ENCODE results near the gene TMEM223. TPM values are rescaled to one million over a fixed set of nuclear protein-coding genes. Genes with fewer than 3 reads are reported as not detected.

TMEM223 gene, protein sequence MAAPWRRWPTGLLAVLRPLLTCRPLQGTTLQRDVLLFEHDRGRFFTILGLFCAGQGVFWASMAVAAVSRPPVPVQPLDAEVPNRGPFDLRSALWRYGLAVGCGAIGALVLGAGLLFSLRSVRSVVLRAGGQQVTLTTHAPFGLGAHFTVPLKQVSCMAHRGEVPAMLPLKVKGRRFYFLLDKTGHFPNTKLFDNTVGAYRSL
- total RNA-seq (2022; extraction: Qiagen RNA extraction; ENCODE audit: low read depth) = 16.2 to 32.5 TPM (median 26.9 TPM) in 5 replicates

DNA sequence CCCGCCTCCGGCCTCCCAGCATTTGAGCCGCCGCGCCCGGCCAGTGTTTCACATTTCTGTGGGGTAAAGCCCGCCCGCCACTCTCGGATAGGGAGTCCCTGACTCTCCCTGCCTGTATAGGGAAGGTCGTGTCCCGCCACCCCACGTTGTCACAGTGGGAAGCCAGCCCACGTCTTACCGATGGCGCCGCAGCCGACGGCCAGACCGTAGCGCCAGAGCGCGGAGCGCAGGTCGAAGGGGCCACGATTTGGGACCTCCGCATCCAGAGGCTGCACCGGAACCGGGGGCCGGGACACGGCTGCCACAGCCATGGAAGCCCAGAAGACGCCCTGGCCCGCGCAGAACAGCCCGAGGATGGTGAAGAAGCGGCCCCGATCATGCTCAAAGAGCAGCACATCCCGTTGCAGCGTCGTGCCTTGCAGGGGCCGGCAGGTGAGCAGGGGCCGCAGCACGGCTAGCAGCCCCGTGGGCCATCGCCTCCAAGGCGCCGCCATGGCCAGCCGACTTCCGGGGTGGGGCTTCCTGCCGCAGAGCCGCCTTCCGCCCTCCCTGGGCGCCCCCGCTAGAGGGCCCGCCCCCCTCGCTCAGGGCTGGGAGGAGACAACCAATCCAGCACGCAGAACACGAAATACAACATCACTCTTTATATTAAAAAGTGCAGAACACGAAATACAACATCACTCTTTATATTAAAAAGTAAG is at the start of gene TMEM223:
Gene TMEM223, minus strand, starts transcription at position 506 of the 701 bp plus-strand sequence. Its CDS starts 12 bp downstream, at position 494.

DNA sequence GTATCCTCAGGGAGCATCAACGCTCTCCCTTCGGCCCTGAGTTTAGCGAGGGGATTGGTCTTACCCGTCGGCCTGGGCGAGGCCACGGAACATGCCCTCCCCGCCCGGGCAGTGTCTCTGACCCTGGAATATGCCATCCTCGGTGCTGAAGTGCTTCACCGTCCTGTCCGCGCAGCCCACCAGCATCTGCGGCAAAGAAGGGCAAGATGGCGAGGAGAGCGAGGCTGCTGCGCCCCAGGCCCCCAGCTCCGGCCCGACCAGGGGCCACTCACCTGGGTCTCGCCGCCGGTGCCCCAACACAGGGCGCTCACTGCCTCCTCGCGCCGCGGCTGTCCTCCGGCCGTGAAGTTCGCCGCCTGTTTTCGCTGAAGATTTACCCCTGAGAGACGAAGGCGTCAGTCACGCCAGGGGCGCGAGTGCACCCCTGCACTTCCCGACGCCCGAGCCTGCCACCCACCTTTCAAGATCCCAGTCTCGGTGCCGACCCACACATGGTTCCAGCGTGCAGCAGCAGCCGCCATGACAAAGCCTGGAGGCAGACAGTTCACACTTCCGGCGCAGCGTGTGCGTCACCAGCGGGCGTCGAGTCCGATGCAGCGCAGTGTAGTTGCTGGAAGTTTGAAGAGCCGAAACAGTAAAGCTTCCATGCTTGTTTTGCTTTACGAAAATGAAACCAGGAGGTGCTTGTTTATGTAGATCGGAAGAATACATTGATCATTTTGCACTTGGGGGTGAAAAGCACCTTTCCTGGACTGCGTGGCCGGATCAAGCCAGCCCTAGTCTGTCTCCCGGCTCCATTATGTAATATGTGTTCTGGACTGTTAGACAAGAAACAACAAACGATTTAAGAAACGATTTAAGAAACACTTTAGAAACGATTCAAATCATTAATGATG is 47.5 kb upstream of the TMEM223 start, which contains the start of gene WDR74:
Gene WDR74, minus strand, starts transcription at position 541 of the 896 bp plus-strand sequence. Its CDS starts 20 bp downstream, at position 521.

GRCh38 chr11:62832336-62833234 is 40.8 kb upstream of the TMEM223 start, which contains the start of gene TEX54:
TEX54 (minus strand) TSS chr11:62832841.

GRCh38 chr11:62831520-62832335 is 39.9 kb upstream of the TMEM223 start, which contains the start of gene STX5:
STX5 (minus strand) TSS chr11:62832051; CDS start chr11:62831243, 808 bp downstream.

DNA sequence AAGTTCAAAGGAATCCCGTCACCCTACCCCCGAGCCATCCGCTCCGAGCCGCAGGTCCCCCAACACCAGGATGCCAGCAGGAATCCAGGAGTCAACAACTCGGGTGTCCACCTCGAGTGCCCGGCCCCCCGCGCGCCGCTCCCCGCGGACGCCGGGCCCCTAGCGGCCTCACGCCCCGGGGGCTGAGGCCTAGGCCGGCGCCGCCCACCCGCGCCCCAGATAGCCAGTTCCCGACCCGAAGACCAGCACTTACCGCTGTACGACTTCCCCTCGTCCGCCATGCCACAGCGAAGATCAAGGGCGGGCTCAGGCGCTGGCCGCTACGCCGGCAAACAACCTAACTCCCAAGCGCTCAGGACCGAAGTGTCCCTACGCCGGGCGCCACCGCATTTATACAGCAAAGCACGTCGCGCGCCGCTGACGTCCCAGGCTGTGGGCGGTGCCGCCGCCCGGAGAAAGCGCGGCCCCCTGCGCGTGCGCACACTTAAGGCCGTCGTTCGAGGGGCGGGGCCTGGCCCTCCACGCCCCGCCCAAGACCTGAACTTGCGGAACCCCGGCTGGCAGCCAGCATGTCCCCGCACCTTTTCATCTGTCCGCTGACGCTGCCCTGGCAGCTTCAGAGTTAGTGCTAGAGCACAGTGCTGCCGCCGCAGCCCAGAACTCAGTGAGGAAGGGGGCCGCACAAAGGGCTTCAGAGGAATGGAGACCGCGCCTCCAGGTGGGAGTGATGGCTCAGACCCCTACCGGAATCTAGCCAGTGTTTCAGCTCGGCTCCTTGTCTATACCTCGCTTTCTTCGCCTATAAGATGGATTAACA is 13.5 kb upstream of the TMEM223 start, which contains the start of gene NXF1:
Gene NXF1, minus strand, starts transcription at position 365 of the 817 bp plus-strand sequence. Its CDS starts 84 bp downstream, at position 281.

GRCh38 chr11:62787005-62787759 is 4.6 kb downstream of the TMEM223 start, which contains the start of gene TMEM179B:
TMEM179B (plus strand) TSS chr11:62787402; CDS start chr11:62787432, 30 bp downstream.

DNA sequence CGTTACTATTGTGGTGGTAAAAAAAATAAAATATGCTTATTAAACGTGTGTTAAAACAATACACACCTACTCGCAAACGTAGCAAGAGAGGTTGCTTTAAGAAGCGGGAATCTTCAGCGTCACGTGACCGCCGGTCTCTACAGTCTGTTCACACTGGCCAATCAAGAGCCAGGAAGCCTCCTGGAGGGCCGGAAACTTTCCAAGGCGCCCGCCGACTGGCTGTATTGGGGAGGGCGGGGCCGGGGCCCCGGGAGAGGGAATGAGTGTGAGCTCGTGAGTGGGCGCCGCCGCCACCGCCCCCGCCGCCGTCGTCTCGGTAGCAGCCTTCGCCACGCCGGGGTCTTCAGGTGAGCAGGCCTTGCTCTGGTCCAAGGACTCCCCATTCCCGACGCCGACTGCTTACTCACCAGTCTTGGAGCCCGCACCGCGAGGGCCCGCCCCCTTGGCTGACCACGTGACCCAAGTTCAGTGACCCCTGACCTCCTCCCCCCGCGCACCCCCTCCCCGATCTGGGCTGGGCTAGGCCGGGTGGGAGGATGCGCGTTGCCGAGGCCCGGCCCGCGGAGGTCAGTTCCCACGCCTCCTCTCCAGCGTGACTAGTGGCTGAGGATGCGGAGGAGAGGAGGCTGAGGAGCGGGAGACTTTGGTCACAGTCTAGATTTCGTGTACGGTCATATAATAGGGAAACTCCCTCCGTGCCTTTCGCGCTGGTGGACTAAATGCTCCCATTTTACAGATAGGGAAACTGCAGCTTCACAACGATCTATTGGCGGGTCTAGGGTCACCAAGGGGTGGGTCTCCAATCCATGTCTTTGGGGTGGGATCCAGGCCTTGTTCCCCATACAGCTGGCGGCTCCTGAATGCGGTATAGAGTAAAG is 20.4 kb downstream of the TMEM223 start, which contains the start of gene TAF6L:
Gene TAF6L, plus strand, starts transcription at position 253 of the 878 bp plus-strand sequence. CDS start 4,388 bp downstream, outside the sequence.

DNA sequence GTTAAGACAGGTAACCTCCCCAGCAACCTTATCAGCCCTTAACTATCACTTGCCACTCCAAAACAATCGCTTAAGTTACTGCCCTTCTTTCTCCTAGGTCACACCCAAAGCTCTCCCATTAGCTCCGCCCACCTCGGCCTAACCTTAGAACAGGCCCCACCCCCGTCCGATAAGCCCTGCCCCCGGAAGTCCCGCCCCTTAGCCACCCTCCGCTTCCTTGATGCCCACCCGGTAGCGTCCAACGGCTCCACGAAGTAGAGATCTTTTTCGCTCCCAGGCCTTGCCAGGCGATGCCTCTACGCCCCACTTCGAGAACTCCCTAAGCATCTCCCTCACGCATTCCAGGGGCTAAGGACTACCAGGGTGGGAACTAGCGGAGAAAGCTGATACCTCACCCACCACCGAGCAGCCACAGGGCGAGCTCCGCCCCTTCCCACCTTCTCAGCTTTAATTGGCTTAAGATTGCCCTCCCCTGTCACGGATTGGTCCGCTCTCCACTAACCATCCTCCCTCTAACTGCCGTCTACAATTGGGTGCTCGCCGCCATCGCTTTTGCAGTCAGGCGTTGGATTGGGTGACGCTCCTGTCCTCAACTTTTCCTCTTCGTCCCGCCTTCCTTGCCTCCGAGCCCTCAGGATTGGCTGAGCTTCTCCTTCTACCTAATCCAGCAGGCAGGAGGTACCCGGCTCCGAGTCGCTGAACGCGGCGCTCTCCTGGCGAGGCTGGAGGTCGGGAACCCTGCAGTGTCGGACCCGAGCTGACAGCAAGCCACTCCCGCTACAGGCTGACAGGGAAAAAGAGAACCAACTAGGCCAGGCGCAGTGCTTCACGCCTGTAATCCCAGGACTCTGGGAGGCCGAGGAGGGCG is 37.8 kb downstream of the TMEM223 start, which contains the start of gene ZBTB3:
Gene ZBTB3, minus strand, starts transcription at position 425 of the 868 bp plus-strand sequence. CDS start 496 bp downstream, outside the sequence.

Other genes starting within 250 kb of the TMEM223 start
- 237 to 338 TPM (median 298 TPM) in 5 replicates for gene AHNAK, start 245.2 kb downstream of the TMEM223 start, total RNA-seq (2022; extraction: Qiagen RNA extraction; ENCODE audit: low read depth)
- 1,887 to 2,053 TPM (median 2,011 TPM) in 5 replicates for gene EEF1G, start 218.1 kb downstream of the TMEM223 start, total RNA-seq (2022; extraction: Qiagen RNA extraction; ENCODE audit: low read depth)
- gene TUT1, start 200.5 kb downstream of the TMEM223 start, total RNA-seq (2022; extraction: Qiagen RNA extraction; ENCODE audit: low read depth) = 7.8 to 17.7 TPM (median 15.1 TPM) in 5 replicates
- 77.4 to 91.6 TPM (median 86.2 TPM) in 5 replicates for gene MTA2, start 190.1 kb downstream of the TMEM223 start, total RNA-seq (2022; extraction: Qiagen RNA extraction; ENCODE audit: low read depth)
- gene EML3, start 179.2 kb downstream of the TMEM223 start, total RNA-seq (2022; extraction: Qiagen RNA extraction; ENCODE audit: low read depth) = 13.5 to 30.1 TPM (median 26.2 TPM) in 5 replicates
- gene ROM1, start 178.7 kb downstream of the TMEM223 start, total RNA-seq (2022; extraction: Qiagen RNA extraction; ENCODE audit: low read depth) = 3.5 to 4.8 TPM (median 4.4 TPM) in 5 replicates
- 30.1 to 56.7 TPM (median 52.1 TPM) in 5 replicates for gene B3GAT3, start 170.0 kb downstream of the TMEM223 start, total RNA-seq (2022; extraction: Qiagen RNA extraction; ENCODE audit: low read depth)
- 200 to 293 TPM (median 267 TPM) in 5 replicates for gene GANAB, start 145.4 kb downstream of the TMEM223 start, total RNA-seq (2022; extraction: Qiagen RNA extraction; ENCODE audit: low read depth)
- 12.9 to 22.4 TPM (median 21.3 TPM) in 5 replicates for gene INTS5, start 138.7 kb downstream of the TMEM223 start, total RNA-seq (2022; extraction: Qiagen RNA extraction; ENCODE audit: low read depth)
- 124 to 164 TPM (median 134 TPM) in 5 replicates for gene C11orf98, start 126.8 kb downstream of the TMEM223 start, total RNA-seq (2022; extraction: Qiagen RNA extraction; ENCODE audit: low read depth)
- 5.8 to 16.2 TPM (median 12.6 TPM) in 5 replicates for gene CSKMT, start 126.7 kb downstream of the TMEM223 start, total RNA-seq (2022; extraction: Qiagen RNA extraction; ENCODE audit: low read depth)
- 25.4 to 39.4 TPM (median 34.5 TPM) in 5 replicates for gene UQCC3, start 120.3 kb downstream of the TMEM223 start, total RNA-seq (2022; extraction: Qiagen RNA extraction; ENCODE audit: low read depth)
- gene LBHD1, start 119.7 kb downstream of the TMEM223 start, total RNA-seq (2022; extraction: Qiagen RNA extraction; ENCODE audit: low read depth) = 4.8 to 5.3 TPM (median 5.0 TPM) in 5 replicates
- 89.4 to 131 TPM (median 123 TPM) in 5 replicates for gene UBXN1, start 112.9 kb downstream of the TMEM223 start, total RNA-seq (2022; extraction: Qiagen RNA extraction; ENCODE audit: low read depth)
- gene LRRN4CL, start 102.5 kb downstream of the TMEM223 start, total RNA-seq (2022; extraction: Qiagen RNA extraction; ENCODE audit: low read depth) = 0.09 to 0.25 TPM (median 0.14 TPM) in 3 of 5 replicates, not detected in the others
- 49.0 to 86.5 TPM (median 71.5 TPM) in 5 replicates for gene BSCL2, start 84.6 kb downstream of the TMEM223 start, total RNA-seq (2022; extraction: Qiagen RNA extraction; ENCODE audit: low read depth)
- gene GNG3, start 84.3 kb downstream of the TMEM223 start, total RNA-seq (2022; extraction: Qiagen RNA extraction; ENCODE audit: low read depth) = not detected in 5 replicates
- 40.2 to 45.6 TPM (median 42.8 TPM) in 5 replicates for gene HNRNPUL2, start 64.5 kb downstream of the TMEM223 start, total RNA-seq (2022; extraction: Qiagen RNA extraction; ENCODE audit: low read depth)
- 30.4 to 34.7 TPM (median 33.1 TPM) in 5 replicates for gene TTC9C, start 63.5 kb downstream of the TMEM223 start, total RNA-seq (2022; extraction: Qiagen RNA extraction; ENCODE audit: low read depth)
- 1.1 to 1.8 TPM (median 1.6 TPM) in 5 replicates for gene ZBTB3, start 37.8 kb downstream of the TMEM223 start, total RNA-seq (2022; extraction: Qiagen RNA extraction; ENCODE audit: low read depth)
- 170 to 201 TPM (median 175 TPM) in 5 replicates for gene POLR2G, start 30.4 kb downstream of the TMEM223 start, total RNA-seq (2022; extraction: Qiagen RNA extraction; ENCODE audit: low read depth)
- 11.3 to 18.0 TPM (median 15.4 TPM) in 5 replicates for gene TAF6L, start 20.6 kb downstream of the TMEM223 start, total RNA-seq (2022; extraction: Qiagen RNA extraction; ENCODE audit: low read depth)
- gene TMEM179B, start 4.6 kb downstream of the TMEM223 start, total RNA-seq (2022; extraction: Qiagen RNA extraction; ENCODE audit: low read depth) = 53.3 to 97.0 TPM (median 86.6 TPM) in 5 replicates
- gene NXF1, start 13.4 kb upstream of the TMEM223 start, total RNA-seq (2022; extraction: Qiagen RNA extraction; ENCODE audit: low read depth) = 39.8 to 58.2 TPM (median 53.4 TPM) in 5 replicates
- gene STX5, start 40.0 kb upstream of the TMEM223 start, total RNA-seq (2022; extraction: Qiagen RNA extraction; ENCODE audit: low read depth) = 19.1 to 25.0 TPM (median 24.7 TPM) in 5 replicates
- not detected in 5 replicates for gene TEX54, start 40.8 kb upstream of the TMEM223 start, total RNA-seq (2022; extraction: Qiagen RNA extraction; ENCODE audit: low read depth)
- gene WDR74, start 47.6 kb upstream of the TMEM223 start, total RNA-seq (2022; extraction: Qiagen RNA extraction; ENCODE audit: low read depth) = 61.5 to 84.6 TPM (median 81.8 TPM) in 5 replicates
- gene SLC3A2, start 88.9 kb upstream of the TMEM223 start, total RNA-seq (2022; extraction: Qiagen RNA extraction; ENCODE audit: low read depth) = 846 to 1,034 TPM (median 998 TPM) in 5 replicates
- 0.05 TPM in 1 of 5 replicates, not detected in the others for gene CHRM1, start 129.4 kb upstream of the TMEM223 start, total RNA-seq (2022; extraction: Qiagen RNA extraction; ENCODE audit: low read depth)
- not detected in 5 replicates for gene SLC22A6, start 193.0 kb upstream of the TMEM223 start, total RNA-seq (2022; extraction: Qiagen RNA extraction; ENCODE audit: low read depth)
- not detected in 5 replicates for gene SLC22A8, start 223.8 kb upstream of the TMEM223 start, total RNA-seq (2022; extraction: Qiagen RNA extraction; ENCODE audit: low read depth)